ENCODE data around the gene CHP1.
A peak's percentile ranks its signal among the peaks of the same experiment; 100 is the strongest.
"Not testable (repeated sequence)": the region's sequence is repeated elsewhere in the genome, so short reads cannot be mapped to it uniquely, and the experiment has no call there.

CHP1 gene

GRCh38 chr15:41256103-41256502 is 25.0 kb downstream of the CHP1 start:
- no peak for DNase-seq (ENCODE audit: low read depth, low spot score)

- DNase-seq (ENCODE audit: low read depth, low spot score) = no peak
Observed at GRCh38 chr15:41256577-41257038, 25.5 kb downstream of the CHP1 start.

- no peak for DNase-seq (ENCODE audit: low read depth, low spot score)
Observed at GRCh38 chr15:41258750-41259471, 27.8 kb downstream of the CHP1 start.

- DNase-seq (ENCODE audit: low read depth, low spot score) = no peak
Observed at GRCh38 chr15:41259546-41260189, 28.6 kb downstream of the CHP1 start.

GRCh38 chr15:41260924-41261323 is 29.9 kb downstream of the CHP1 start:
- not testable (repeated sequence) for DNase-seq (ENCODE audit: low read depth, low spot score)

GRCh38 chr15:41262571-41262970 is 31.5 kb downstream of the CHP1 start:
- DNase-seq (ENCODE audit: low read depth, low spot score) = no peak

- no peak for DNase-seq (ENCODE audit: low read depth, low spot score)
Observed at GRCh38 chr15:41263891-41264351, 32.9 kb downstream of the CHP1 start.

GRCh38 chr15:41269887-41270286 is 38.8 kb downstream of the CHP1 start:
- no peak for DNase-seq (ENCODE audit: low read depth, low spot score)

GRCh38 chr15:41276831-41277230 is 45.8 kb downstream of the CHP1 start:
- no peak for DNase-seq (ENCODE audit: low read depth, low spot score)

- no peak for DNase-seq (ENCODE audit: low read depth, low spot score)
Observed at GRCh38 chr15:41278319-41278718, 47.3 kb downstream of the CHP1 start.

GRCh38 chr15:41279535-41280283 is 48.6 kb downstream of the CHP1 start:
- no peak for DNase-seq (ENCODE audit: low read depth, low spot score)

- no peak for DNase-seq (ENCODE audit: low read depth, low spot score)
Observed at GRCh38 chr15:41281236-41281635, 50.2 kb downstream of the CHP1 start.

GRCh38 chr15:41282436-41282835 is 51.4 kb downstream of the CHP1 start:
- not testable (repeated sequence) for DNase-seq (ENCODE audit: low read depth, low spot score)

- DNase-seq (ENCODE audit: low read depth, low spot score) = not testable (repeated sequence)
Observed at GRCh38 chr15:41282980-41283652, 52.0 kb downstream of the CHP1 start.

- DNase-seq (ENCODE audit: low read depth, low spot score) = peak; percentile 98
Observed at GRCh38 chr15:41283653-41284426, 52.8 kb downstream of the CHP1 start.

- no peak for DNase-seq (ENCODE audit: low read depth, low spot score)
Observed at GRCh38 chr15:41284427-41285177, 53.5 kb downstream of the CHP1 start.

GRCh38 chr15:41285285-41285684 is 54.2 kb downstream of the CHP1 start:
- DNase-seq (ENCODE audit: low read depth, low spot score) = no peak

GRCh38 chr15:41286665-41287333 is 55.7 kb downstream of the CHP1 start:
- no peak for DNase-seq (ENCODE audit: low read depth, low spot score)

GRCh38 chr15:41288464-41288863 is 57.4 kb downstream of the CHP1 start:
- no peak for DNase-seq (ENCODE audit: low read depth, low spot score)

GRCh38 chr15:41289953-41290352 is 58.9 kb downstream of the CHP1 start:
- no peak for DNase-seq (ENCODE audit: low read depth, low spot score)

Data from activated CD4-positive, CD25-positive, alpha-beta regulatory T cell treated with anti-CD3 and anti-CD28 coated beads, Interleukin-2, amount 50 U/mL, for 16 hours (primary cell).